Activated CD4-positive, alpha-beta T cell treated with anti-CD3 and anti-CD28 coated beads for 24 hours (primary cell): ENCODE data around the gene RRN3.
"Not testable (repeated sequence)": the region's sequence is repeated elsewhere in the genome, so short reads cannot be mapped to it uniquely, and the experiment has no call there.

ENCODE experiments used
- DNase-seq, 2 donors: peaks; one replicate each; pipeline ENCODE4 v3.0.0-alpha.2; 2020; ENCODE audit warnings: low read depth in 2 of 2

RRN3 gene

GRCh38 chr16:15099366-15099909 lies 5.4 kb upstream of the RRN3 start:
- not testable (repeated sequence) for DNase-seq

- DNase-seq, result not testable (repeated sequence)
These were observed 2.5 kb upstream of the RRN3 start for GRCh38 chr16:15096583-15096972.

GRCh38 chr16:15093571-15093954 lies 509 bp downstream of the RRN3 start:
- DNase-seq, result not testable (repeated sequence)

GRCh38 chr16:15090663-15091269 lies 3.3 kb downstream of the RRN3 start:
- DNase-seq, result not testable (repeated sequence)

GRCh38 chr16:15082788-15083187 lies 11.3 kb downstream of the RRN3 start:
- not testable (repeated sequence) for DNase-seq

GRCh38 chr16:15080883-15081282 lies 13.2 kb downstream of the RRN3 start:
- not testable (repeated sequence) for DNase-seq

- DNase-seq, result not testable (repeated sequence)
These were observed 17.9 kb downstream of the RRN3 start for GRCh38 chr16:15076161-15076560.

GRCh38 chr16:15073101-15073500 lies 21.0 kb downstream of the RRN3 start:
- DNase-seq, result no peak

- DNase-seq, result not testable (repeated sequence)
These were observed 21.9 kb downstream of the RRN3 start for GRCh38 chr16:15071916-15072769.

GRCh38 chr16:15071013-15071412 lies 23.1 kb downstream of the RRN3 start:
- DNase-seq, result not testable (repeated sequence)

GRCh38 chr16:15066690-15067089 lies 27.4 kb downstream of the RRN3 start:
- DNase-seq, result not testable (repeated sequence)

GRCh38 chr16:15065961-15066360 lies 28.1 kb downstream of the RRN3 start:
- DNase-seq, result not testable (repeated sequence)

GRCh38 chr16:15062085-15062810 lies 31.8 kb downstream of the RRN3 start:
- DNase-seq, result not testable (repeated sequence)

GRCh38 chr16:15059324-15059723 lies 34.7 kb downstream of the RRN3 start:
- DNase-seq, result no peak

GRCh38 chr16:15057681-15058417 lies 36.2 kb downstream of the RRN3 start:
- no peak for DNase-seq

GRCh38 chr16:15055141-15056053 lies 38.7 kb downstream of the RRN3 start:
- DNase-seq, result peak in 1 of 2 donors; percentile 38

GRCh38 chr16:15054357-15055140 lies 39.5 kb downstream of the RRN3 start:
- DNase-seq, result no peak

GRCh38 chr16:15053904-15054303 lies 40.2 kb downstream of the RRN3 start:
- no peak for DNase-seq

GRCh38 chr16:15052747-15053476 lies 41.2 kb downstream of the RRN3 start:
- DNase-seq, result no peak
